ENCODE measurements around the gene ENHO.

The ENHO gene

DNA sequence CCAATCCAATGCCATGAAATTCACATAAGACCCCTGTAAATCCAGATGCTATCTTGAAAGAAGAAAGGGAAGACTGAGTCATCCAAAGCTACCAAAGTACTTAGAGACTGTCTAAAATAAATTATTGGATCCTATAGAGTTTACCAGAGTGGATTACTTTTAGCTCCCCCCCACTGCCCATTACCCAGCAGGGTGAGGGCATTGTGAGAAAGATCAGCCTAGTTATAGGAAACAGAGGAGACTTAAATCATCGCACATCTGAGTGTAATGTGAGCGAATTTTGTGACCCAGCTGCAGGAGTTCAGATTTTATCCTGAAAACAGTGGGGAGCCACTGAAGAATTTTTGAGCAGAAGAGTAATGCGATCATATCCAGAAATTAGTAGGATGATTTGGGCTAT lies 1.6 kb upstream of the ENHO start:
- no peak for DNase-seq (ENCODE audit: low spot score)

DNA sequence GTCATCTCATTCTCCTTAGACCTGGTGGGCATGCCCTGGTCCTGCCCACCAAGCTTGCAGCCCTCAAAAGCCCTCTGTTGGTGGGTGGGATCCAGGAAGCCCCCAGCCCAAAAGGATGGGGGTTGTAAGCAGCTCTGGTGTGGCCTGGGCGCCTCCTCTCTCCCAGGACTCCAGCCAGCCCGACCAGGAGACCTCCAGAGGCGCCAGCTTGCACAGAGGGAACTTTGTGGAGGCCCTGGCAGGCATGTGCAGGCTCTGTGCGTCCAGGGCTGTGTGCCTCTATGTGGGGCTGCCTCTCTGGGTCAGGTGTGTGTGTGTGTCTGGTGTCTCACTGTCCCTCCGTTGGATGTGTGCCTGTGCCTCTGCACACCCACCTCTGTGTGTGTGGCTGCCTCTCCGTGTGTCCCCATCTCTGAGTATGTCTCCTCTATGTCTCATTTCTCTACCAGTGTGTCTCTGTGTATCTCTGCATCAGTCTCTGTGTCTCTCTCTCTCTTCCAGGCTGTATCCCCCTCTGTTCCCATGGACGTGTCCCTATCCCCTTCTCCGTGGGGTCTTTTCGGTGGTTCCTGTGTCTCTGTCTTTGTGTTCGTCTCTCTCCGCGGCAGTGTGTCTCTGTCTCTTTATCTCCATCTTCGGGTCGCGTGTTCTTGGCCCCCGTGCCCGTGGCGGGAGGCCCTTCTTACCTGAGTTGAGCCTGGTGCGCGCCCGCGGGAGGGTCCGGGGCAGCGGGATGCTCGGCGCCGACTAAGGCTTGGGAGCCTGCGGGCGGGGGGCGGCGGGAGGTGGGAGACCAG lies 501 bp downstream of the ENHO start:
- DNase-seq (ENCODE audit: low spot score) = no peak

GRCh38 chr9:34521406-34522045 lies 1.3 kb downstream of the ENHO start:
- DNase-seq (ENCODE audit: low spot score) = no peak

DNA sequence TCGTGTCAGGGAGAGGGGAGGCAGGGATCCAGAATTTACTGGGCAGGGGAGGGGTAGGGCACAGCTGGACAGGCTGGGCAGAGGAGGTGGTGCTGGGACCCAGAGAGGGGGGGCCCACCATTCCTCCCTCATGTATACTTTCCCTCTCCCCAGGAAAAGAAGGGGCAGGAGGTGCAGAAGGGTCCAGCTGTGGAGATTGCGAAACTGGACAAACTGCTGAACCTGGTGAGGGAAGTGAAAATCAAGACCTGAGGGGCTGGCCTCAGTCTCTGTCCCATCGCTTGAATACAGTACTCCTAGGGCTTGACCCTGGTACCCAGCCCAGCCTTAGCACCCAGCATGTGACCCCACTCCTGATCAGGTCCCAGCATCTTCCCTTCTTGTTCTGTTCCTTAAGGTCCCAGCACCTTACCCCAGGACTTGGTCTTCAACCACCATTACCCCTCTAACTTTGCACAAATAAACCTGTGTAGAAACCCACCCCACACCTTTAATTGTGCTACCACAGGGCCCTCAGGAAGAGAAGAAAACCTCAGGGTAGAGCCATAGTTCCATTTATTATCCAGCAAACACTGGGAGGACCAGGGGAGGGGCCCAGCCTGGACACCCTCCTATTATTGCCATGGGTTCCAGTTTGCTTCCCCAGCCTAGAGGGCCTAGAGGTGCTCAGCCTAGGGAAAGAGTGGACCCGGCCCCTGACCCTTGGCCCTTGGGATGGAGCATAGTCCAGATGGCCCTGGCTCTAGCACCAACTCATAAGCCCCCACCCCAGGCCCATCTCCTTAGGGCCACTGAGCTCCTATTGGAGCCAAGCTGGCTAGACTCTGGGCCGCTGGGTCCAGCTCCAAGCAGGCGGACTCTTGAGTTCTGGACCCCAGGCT lies 2.0 kb downstream of the ENHO start:
- no peak for DNase-seq (ENCODE audit: low spot score)

- DNase-seq (ENCODE audit: low spot score) = no peak
Observed at GRCh38 chr9:34520096-34520495, 2.7 kb downstream of the ENHO start.

DNA sequence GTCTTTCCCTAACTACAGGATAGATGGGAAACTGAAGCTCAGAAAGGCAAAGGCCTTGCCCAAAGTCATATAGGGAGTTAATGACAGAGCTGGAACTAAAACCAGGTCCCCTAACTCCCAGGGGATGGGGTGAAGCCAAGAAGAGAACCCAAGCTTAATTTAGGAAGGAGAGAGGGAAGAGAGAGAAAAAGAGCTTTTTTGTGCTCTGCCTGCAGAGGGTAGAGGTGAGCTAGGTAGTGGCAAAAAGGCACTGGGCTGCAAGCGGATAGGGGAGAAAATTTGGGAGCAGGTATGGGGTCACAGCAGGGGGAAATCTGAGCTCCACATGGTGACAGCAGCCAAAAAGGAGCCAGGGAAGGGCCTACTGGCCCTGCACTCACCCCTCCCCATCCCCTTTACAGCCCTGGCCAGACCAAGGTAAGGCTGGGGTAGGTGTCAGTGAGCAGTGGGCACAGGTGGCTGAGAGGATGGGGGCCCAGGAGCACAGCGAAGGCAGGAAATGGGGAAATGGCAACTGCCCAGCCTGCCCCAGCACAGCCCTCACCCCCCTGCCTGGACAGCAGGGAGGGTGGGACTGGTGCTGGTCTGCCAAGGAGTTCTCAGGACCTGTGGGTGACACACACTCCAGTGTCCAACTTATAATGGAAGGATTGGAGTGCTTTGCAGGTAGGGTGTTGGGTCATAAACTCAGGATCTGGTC lies 3.3 kb downstream of the ENHO start:
- no peak for DNase-seq (ENCODE audit: low spot score)

DNA sequence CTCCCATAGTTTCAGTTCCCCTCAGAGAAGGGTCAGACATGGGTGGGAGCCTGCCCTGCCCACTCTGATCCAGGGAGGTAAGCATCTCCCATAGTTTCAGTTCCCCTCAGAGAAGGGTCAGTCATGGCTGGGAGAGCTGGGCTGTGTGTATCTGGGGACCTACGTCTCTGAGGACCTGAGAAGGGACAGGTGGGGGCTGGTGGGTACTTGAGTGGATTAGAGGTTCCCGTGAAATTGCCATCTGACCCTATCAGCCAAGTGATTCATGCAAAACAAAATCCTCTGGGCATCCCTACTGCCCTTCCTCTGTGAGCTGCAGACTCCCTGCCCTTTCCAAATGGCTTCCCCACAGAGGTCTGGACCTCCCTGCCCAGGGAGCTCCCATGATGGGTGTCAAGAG lies 3.9 kb downstream of the ENHO start:
- DNase-seq (ENCODE audit: low spot score) = no peak

DNA sequence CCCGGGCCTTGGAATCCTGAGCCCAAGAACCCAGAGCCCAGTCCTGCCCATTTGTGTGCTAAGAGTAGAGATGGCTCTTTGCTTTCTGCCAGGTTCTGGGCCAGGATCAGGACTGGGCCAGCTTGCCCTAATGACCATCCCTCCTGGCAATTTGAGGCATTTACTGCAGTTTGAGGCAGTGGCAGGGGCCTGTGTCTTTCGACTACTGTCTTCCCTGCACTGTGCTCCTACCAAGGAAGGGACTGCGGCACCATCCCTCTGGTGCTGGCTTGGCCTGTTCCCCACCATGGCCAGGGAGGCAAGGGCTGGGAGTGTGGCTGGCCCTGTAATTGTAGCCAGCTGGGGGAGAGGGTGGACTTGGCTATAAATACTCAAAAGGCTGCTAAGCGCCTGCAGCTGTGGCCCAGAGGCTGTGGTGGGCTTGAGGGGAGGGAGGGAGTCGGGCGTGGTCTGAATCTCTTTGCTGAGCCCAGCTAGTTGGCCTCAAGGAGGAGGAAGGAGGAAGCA lies 4.6 kb downstream of the ENHO start:
- DNase-seq (ENCODE audit: low spot score) = no peak

- no peak for DNase-seq (ENCODE audit: low spot score)
Observed at GRCh38 chr9:34517185-34517584, 5.6 kb downstream of the ENHO start.

DNA sequence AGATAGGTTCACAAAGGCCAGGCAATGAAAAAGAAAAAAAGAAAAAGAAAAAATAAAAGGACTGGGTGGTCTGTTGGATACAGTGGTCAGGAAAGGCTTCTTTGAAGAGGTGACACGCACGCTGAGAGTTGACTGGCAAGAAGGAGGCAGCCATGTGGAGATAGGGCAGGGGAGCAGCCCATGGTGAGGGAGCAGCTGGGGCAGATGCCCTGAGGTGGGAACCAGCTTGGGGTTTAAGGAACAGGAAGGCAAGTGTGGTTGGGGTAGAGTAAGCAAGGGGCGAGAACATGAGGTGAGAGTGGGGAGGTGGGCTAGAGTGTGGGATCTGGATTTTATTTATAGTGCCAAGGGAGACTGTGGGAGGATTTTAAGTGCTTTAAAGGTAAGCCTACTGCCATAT lies 6.8 kb downstream of the ENHO start:
- no peak for DNase-seq (ENCODE audit: low spot score)

DNA sequence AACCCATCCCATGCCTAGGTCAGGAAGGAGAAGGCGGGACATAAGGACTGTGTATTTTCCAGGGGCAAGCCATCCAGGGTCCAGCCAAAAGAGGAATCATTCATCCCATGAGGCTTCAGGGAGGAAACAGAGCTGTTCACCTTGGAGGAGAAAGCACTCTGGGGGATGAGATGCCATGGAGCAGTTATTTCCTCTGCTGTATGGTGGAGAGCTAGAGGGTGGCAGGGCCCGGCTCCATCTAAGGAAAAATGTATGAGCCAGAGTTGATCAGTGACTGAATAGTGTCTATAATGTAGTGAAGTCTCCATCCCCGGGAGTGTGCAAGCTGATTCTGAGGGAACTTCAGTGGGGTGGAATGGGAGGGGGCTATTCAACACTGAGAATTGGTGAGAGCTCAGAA lies 8.0 kb downstream of the ENHO start:
- DNase-seq (ENCODE audit: low spot score) = no peak

GRCh38 chr9:34514401-34514800 lies 8.4 kb downstream of the ENHO start:
- DNase-seq (ENCODE audit: low spot score) = no peak

- DNase-seq (ENCODE audit: low spot score) = peak; percentile 71
Observed at GRCh38 chr9:34513567-34514214, 9.1 kb downstream of the ENHO start.

GRCh38 chr9:34512131-34513078 lies 10.4 kb downstream of the ENHO start:
- DNase-seq (ENCODE audit: low spot score) = no peak

- no peak for DNase-seq (ENCODE audit: low spot score)
Observed at GRCh38 chr9:34510497-34511468, 12.0 kb downstream of the ENHO start.

DNA sequence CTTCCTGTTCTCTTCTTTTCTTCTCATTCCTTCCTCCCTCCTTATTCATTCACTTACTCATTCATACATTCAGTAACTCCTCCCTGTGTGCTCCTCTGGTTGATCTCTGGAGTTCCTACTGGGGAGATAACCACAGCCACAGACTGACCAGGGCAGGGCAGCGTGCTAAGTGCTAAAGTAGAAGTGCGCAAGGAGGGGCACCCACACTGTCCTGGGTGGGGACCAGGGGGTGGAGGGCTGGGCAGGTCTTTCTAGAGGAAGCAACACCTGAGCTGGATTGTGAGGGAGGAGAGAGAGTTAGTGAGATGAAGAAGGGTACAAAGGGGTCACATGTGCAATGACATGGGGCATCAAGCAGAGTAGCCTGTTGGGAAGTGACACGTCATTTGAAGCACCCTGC lies 13.8 kb downstream of the ENHO start:
- DNase-seq (ENCODE audit: low spot score) = no peak

GRCh38 chr9:34508463-34508862 lies 14.3 kb downstream of the ENHO start:
- no peak for DNase-seq (ENCODE audit: low spot score)

- DNase-seq (ENCODE audit: low spot score) = no peak
Observed at GRCh38 chr9:34507966-34508365, 14.8 kb downstream of the ENHO start.

DNA sequence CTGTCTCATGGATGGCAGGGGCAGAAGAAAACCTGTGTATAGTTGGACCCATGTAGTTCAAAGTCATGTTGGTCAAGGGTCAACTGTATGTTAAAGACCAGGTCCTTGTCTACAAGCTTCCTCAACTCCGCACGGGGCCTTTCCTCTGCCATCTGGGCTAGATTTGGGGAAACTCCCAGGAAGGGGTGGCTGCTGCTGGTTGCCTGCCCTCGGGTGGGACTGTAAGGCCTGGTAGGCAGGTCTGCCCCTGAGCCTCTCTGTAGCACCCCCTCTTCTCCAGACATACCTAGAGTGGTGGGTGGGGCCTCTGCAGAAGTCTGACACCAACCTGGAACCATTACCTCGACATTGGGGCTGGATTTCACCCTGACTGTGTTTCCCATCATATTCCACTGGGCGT lies 15.2 kb downstream of the ENHO start:
- no peak for DNase-seq (ENCODE audit: low spot score)

Data from iPS-NIHi11 (cell line).